Erythroblast (primary cell): ENCODE results near the gene ST6GALNAC3.

Source experiments
- GATA1 ChIP-seq: IDR thresholded peaks from 2 replicates; pipeline ENCODE4 v1.6.1; 2011; ENCODE audit warnings: low read depth, mild to moderate bottlenecking, control low read depth, low read length, moderate library complexity
- POLR2A ChIP-seq: IDR thresholded peaks from 2 replicates; pipeline ENCODE4 v1.6.1; 2011; ENCODE audit warnings: mild to moderate bottlenecking, low read length

DNA sequence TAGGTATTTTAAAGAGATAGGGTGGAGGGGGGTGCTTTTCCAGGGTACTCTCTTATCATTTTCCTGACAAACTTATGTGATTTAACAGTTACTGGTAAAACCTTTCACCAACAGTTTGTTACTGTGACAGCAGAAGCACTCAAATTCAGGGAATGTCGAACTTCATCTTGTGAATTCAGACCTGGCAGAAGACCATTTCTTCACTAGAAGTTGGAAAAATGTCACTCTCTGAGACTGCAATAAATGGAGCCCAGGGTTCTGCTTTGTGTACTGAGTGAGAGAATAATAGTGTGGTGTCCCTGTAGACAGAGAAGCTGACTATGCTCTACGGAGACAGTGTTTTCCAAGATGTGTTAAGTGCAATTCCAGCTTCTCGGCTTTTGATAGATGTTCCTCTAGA lies 200.2 kb downstream of the ST6GALNAC3 start:
- TF ChIP-seq POLR2A (no peak), GATA1 (no peak)
